ENCODE measurements around the gene ZNF497. TPM values are rescaled to one million over a fixed set of nuclear protein-coding genes. Genes with fewer than 3 reads are reported as not detected.
A peak's percentile ranks its signal among the peaks of the same experiment; 100 is the strongest.

The ZNF497 gene
- total and polyA plus RNA-seq, 2 of the 13 experiments (the other 11 are each of a cell fraction or from before 2014, with no cell fraction given) = 1.5 to 1.9 TPM

DNA sequence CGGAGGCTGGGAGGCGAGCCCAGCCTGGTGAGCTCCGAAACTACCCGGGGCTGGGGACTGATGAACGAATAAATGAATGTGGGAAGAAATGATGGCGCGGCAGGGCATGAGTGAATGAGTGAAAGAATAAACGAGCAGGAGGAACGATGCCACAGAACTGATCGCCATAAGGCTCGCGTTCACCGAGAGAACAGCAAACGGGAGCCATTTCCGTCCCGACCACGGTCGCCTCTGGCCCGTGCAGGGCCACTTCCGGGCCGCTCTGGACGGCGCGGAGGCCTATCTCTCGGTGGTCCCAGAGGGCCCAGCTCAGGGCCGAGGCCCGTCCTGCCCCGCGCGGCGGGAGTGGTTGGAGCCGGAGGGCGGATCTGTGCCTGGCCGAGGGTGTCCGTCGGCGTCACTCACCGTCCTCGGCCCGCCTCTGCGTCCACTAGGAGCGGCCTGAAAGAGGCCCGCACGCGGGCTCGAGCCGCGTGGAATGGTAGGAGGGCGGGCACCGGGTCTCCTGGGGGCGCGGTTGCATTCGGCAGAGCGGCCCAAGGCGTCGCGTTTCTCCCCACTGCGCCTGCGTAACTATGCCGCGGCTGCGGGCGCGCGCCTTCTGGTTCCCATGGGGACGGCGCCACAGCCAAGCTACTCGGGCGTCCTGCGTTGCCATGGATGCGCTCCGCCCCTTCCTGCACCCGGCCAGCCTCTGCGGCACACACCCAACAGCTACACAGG is at the start of gene ZNF497 (continued):
- 0 out of 2 replicates have a peak, but pooled peaks have one; percentile 18 for TF ChIP-seq ZNF788 (CRISPR knock-in tag; IDR thresholded peaks at IDR 0.05; ENCODE audit: borderline replicate concordance)
- TF ChIP-seq, protein P1, sequence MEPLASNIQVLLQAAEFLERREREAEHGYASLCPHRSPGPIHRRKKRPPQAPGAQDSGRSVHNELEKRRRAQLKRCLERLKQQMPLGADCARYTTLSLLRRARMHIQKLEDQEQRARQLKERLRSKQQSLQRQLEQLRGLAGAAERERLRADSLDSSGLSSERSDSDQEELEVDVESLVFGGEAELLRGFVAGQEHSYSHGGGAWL (CRISPR knock-in tag; IDR thresholded peaks at IDR 0.05) = peak; percentile 72
- TF ChIP-seq MTA1 (CRISPR knock-in tag; IDR thresholded peaks at IDR 0.05; ENCODE audit: borderline replicate concordance) = 0 out of 2 replicates have a peak, but pooled peaks have one; percentile 21
- TF ChIP-seq ZNF549 (CRISPR knock-in tag; IDR thresholded peaks at IDR 0.05) = peak; percentile 45; the same call in 1 of the 2 replicates
- TF ChIP-seq ZNF747 (CRISPR knock-in tag; IDR thresholded peaks at IDR 0.05; ENCODE audit: borderline replicate concordance) = 0 out of 2 replicates have a peak, but pooled peaks have one; percentile 39
- peak; percentile 71; the same call in 1 of the 2 replicates for TF ChIP-seq SP4 (CRISPR knock-in tag; IDR thresholded peaks at IDR 0.05)
- peak; percentile 77; the same call in 1 of the 2 replicates for TF ChIP-seq ZNF160 (CRISPR knock-in tag; IDR thresholded peaks at IDR 0.05)
- no peak; the same call in 1 of the 2 replicates for TF ChIP-seq ZNF619 (CRISPR knock-in tag; IDR thresholded peaks at IDR 0.05)
- TF ChIP-seq, protein P2, sequence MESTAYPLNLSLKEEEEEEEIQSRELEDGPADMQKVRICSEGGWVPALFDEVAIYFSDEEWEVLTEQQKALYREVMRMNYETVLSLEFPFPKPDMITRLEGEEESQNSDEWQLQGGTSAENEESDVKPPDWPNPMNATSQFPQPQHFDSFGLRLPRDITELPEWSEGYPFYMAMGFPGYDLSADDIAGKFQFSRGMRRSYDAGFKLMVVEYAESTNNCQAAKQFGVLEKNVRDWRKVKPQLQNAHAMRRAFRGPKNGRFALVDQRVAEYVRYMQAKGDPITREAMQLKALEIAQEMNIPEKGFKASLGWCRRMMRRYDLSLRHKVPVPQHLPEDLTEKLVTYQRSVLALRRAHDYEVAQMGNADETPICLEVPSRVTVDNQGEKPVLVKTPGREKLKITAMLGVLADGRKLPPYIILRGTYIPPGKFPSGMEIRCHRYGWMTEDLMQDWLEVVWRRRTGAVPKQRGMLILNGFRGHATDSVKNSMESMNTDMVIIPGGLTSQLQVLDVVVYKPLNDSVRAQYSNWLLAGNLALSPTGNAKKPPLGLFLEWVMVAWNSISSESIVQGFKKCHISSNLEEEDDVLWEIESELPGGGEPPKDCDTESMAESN (CRISPR knock-in tag; conservative IDR thresholded peaks at IDR 0.05) = peak; percentile 69
- peak; percentile 86 for TF ChIP-seq ISL2 (CRISPR knock-in tag; IDR thresholded peaks at IDR 0.05)
- TF ChIP-seq, protein P3, sequence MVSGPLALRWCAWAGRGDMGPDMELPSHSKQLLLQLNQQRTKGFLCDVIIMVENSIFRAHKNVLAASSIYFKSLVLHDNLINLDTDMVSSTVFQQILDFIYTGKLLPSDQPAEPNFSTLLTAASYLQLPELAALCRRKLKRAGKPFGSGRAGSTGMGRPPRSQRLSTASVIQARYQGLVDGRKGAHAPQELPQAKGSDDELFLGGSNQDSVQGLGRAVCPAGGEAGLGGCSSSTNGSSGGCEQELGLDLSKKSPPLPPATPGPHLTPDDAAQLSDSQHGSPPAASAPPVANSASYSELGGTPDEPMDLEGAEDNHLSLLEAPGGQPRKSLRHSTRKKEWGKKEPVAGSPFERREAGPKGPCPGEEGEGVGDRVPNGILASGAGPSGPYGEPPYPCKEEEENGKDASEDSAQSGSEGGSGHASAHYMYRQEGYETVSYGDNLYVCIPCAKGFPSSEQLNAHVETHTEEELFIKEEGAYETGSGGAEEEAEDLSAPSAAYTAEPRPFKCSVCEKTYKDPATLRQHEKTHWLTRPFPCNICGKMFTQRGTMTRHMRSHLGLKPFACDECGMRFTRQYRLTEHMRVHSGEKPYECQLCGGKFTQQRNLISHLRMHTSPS (CRISPR knock-in tag; IDR thresholded peaks at IDR 0.05; ENCODE audit: low read depth) = no peak
- TF ChIP-seq, protein P4, sequence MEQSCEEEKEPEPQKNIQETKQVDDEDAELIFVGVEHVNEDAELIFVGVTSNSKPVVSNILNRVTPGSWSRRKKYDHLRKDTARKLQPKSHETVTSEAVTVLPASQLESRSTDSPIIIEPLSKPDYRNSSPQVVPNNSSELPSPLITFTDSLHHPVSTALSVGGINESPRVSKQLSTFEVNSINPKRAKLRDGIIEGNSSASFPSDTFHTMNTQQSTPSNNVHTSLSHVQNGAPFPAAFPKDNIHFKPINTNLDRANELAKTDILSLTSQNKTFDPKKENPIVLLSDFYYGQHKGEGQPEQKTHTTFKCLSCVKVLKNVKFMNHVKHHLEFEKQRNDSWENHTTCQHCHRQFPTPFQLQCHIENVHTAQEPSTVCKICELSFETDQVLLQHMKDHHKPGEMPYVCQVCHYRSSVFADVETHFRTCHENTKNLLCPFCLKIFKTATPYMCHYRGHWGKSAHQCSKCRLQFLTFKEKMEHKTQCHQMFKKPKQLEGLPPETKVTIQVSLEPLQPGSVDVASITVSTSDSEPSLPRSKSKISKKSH (CRISPR knock-in tag; IDR thresholded peaks at IDR 0.05; ENCODE audit: borderline replicate concordance) = peak; percentile 45; the same call in 1 of the 2 replicates
- TF ChIP-seq, protein P5, sequence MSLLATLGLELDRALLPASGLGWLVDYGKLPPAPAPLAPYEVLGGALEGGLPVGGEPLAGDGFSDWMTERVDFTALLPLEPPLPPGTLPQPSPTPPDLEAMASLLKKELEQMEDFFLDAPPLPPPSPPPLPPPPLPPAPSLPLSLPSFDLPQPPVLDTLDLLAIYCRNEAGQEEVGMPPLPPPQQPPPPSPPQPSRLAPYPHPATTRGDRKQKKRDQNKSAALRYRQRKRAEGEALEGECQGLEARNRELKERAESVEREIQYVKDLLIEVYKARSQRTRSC (CRISPR knock-in tag; IDR thresholded peaks at IDR 0.05; ENCODE audit: low read depth) = no peak
- no peak for TF ChIP-seq PRPF4 (IDR thresholded peaks at IDR 0.05; ENCODE audit: low read depth, low read length, poor library complexity, severe bottlenecking)
- TF ChIP-seq ZFP36L1 (CRISPR knock-in tag; IDR thresholded peaks at IDR 0.05) = no peak
- TF ChIP-seq KDM3A (CRISPR knock-in tag; IDR thresholded peaks at IDR 0.05; ENCODE audit: low read depth) = peak; percentile 84
- TF ChIP-seq ZNF430 (CRISPR knock-in tag; IDR thresholded peaks at IDR 0.05) = peak; percentile 83
- no peak for TF ChIP-seq TCF7 (IDR thresholded peaks at IDR 0.05; ENCODE audit: low read depth)
- TF ChIP-seq HMG20B (CRISPR knock-in tag; conservative IDR thresholded peaks at IDR 0.05) = no peak
- TF ChIP-seq, protein P6, sequence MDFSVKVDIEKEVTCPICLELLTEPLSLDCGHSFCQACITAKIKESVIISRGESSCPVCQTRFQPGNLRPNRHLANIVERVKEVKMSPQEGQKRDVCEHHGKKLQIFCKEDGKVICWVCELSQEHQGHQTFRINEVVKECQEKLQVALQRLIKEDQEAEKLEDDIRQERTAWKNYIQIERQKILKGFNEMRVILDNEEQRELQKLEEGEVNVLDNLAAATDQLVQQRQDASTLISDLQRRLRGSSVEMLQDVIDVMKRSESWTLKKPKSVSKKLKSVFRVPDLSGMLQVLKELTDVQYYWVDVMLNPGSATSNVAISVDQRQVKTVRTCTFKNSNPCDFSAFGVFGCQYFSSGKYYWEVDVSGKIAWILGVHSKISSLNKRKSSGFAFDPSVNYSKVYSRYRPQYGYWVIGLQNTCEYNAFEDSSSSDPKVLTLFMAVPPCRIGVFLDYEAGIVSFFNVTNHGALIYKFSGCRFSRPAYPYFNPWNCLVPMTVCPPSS (IDR thresholded peaks at IDR 0.05) = no peak
- TF ChIP-seq, protein P7, sequence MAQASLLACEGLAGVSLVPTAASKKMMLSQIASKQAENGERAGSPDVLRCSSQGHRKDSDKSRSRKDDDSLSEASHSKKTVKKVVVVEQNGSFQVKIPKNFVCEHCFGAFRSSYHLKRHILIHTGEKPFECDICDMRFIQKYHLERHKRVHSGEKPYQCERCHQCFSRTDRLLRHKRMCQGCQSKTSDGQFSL (CRISPR knock-in tag; IDR thresholded peaks at IDR 0.05) = peak; percentile 60; the same call in 1 of the 2 replicates
